Measurements from ENCODE around the gene GPR89B.
"Not testable (repeated sequence)": the region's sequence is repeated elsewhere in the genome, so short reads cannot be mapped to it uniquely, and the experiment has no call there.

DNA sequence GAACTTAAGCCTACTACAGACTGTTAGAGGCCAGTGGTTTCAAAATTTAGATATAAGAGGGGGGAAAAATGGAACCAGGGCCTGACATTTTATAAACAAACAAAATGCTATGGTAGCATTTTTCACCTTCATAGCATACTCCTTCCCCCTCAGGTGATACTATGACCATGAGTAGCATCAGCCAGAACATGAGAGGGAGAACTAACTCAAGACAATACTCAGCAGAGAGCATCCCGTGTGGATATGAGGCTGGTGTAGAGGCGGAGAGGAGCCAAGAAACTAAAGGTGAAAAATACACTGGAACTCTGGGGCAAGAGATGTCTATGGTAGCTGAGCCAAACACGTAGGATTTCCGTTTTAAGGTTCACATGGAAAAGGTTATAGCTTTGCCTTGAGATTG lies 64.7 kb downstream of the GPR89B start:
- TF ChIP-seq, protein P1, sequence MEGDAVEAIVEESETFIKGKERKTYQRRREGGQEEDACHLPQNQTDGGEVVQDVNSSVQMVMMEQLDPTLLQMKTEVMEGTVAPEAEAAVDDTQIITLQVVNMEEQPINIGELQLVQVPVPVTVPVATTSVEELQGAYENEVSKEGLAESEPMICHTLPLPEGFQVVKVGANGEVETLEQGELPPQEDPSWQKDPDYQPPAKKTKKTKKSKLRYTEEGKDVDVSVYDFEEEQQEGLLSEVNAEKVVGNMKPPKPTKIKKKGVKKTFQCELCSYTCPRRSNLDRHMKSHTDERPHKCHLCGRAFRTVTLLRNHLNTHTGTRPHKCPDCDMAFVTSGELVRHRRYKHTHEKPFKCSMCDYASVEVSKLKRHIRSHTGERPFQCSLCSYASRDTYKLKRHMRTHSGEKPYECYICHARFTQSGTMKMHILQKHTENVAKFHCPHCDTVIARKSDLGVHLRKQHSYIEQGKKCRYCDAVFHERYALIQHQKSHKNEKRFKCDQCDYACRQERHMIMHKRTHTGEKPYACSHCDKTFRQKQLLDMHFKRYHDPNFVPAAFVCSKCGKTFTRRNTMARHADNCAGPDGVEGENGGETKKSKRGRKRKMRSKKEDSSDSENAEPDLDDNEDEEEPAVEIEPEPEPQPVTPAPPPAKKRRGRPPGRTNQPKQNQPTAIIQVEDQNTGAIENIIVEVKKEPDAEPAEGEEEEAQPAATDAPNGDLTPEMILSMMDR (IDR thresholded peaks at IDR 0.05), result not testable (repeated sequence)
- not testable (repeated sequence) for TF ChIP-seq POLR2A (IDR thresholded peaks at IDR 0.05)

All from thyroid gland (tissue), 4 donors.